GM13977 (cell line): ENCODE measurements around the gene RBMS2.

Source experiments
- DNase-seq: peaks from one replicate; pipeline ENCODE4 v3.0.0; 2012; ENCODE audit warnings: low spot score
- CTCF ChIP-seq: IDR thresholded peaks from 2 replicates; pipeline ENCODE4 v1.5.1; 2012; ENCODE audit warnings: mild to moderate bottlenecking, control low read depth; ENCODE audit not compliant: insufficient read depth; ENCODE audit errors: extremely low read depth, missing control alignments
- in situ Hi-C: fragments of 300-500 bp; cut with MboI; formaldehyde crosslinking; loops from one replicate; pipeline ENCODE4 v1.12.0; 2022; ENCODE audit warnings: low sequenced_read_pairs, low pct_unique_long_range_greater_than_20kb, mixed read lengths, inconsistent platforms; ENCODE audit not compliant: unreplicated experiment

The RBMS2 gene

GRCh38 chr12:56637621-56638020 is 116.0 kb downstream of the RBMS2 start:
- DNase-seq = no peak
- in situ Hi-C loops = no loop called here
- TF ChIP-seq CTCF = no peak

GRCh38 chr12:56641219-56641618 is 119.6 kb downstream of the RBMS2 start:
- no peak for DNase-seq
- TF ChIP-seq CTCF = no peak
- in situ Hi-C loops = no loop called here

GRCh38 chr12:56644654-56645053 is 123.0 kb downstream of the RBMS2 start:
- in situ Hi-C loops = no loop called here
- DNase-seq = no peak
- TF ChIP-seq CTCF = no peak

- TF ChIP-seq CTCF = no peak
- DNase-seq = no peak
- in situ Hi-C loops = no loop called here
Observed at GRCh38 chr12:56645201-56645716, 123.6 kb downstream of the RBMS2 start.
